Spinal cord (tissue), 10 donors: Measurements from ENCODE around the gene MAPK8IP1. TPM values are rescaled to one million over a fixed set of nuclear protein-coding genes. Genes with fewer than 3 reads are reported as not detected.
"Not testable (repeated sequence)": the region's sequence is repeated elsewhere in the genome, so short reads cannot be mapped to it uniquely, and the experiment has no call there.

Experiments used
- DNase-seq, 6 donors: peaks; one replicate each; pipeline versions ENCODE4 v3.0.0 to v3.0.0-alpha.2; 2013 to 2015; ENCODE audit warnings: low spot score in 6 of 6, low read depth in 4 of 6
- H3K27ac ChIP-seq: one replicate; pipeline ENCODE4 v1.5.1; 2013; ENCODE audit warnings: low read depth, low read length, control low read depth
- H3K27me3 ChIP-seq: one replicate; pipeline ENCODE4 v1.6.1; 2013; ENCODE audit warnings: low read length; ENCODE audit not compliant: control insufficient read depth, insufficient read depth
- H3K36me3 ChIP-seq: one replicate; pipeline ENCODE4 v1.6.1; 2013; ENCODE audit warnings: low read length; ENCODE audit not compliant: control insufficient read depth, insufficient read depth
- H3K4me1 ChIP-seq: one replicate; pipeline ENCODE4 v1.6.1; 2013; ENCODE audit warnings: low read length; ENCODE audit not compliant: control insufficient read depth, insufficient read depth
- H3K4me3 ChIP-seq: one replicate; pipeline ENCODE4 v1.5.1; 2013; ENCODE audit warnings: low read depth, low read length, control low read depth
- H3K9me3 ChIP-seq: one replicate; pipeline ENCODE4 v1.6.1; 2013; ENCODE audit warnings: low read length; ENCODE audit not compliant: control insufficient read depth, insufficient read depth
- WGBS: methylation state at CpG from one replicate; pipeline ENCODE4 v1.1.5; 2013; ENCODE audit warnings: missing lambda C conversion rate; ENCODE audit not compliant: insufficient coverage; 5-methylcytosine and 5-hydroxymethylcytosine counted together
- polyA plus RNA-seq, 2 donors: library from polyadenylated mRNA; unstranded; fragments of 120-200 nt; gene quantifications; one replicate each; pipeline ENCODE4 v1.2.1, GENCODE V29; 2013; ENCODE audit not compliant: insufficient read length in 2 of 2
- total RNA-seq, 2 donors: library from RNA; depleted of rRNA in 1 of 2; stranded (reverse); fragments of 120-200 nt in 1 of 2; fragments of >200 nt in 1 of 2; gene quantifications; one replicate each; pipeline versions ENCODE4 v1.2.3 to v1.2.4, GENCODE V29; 2013 to 2014
- donor health status: healthy.

Gene MAPK8IP1
- total and polyA plus RNA-seq, 4 donors: 77.4 to 269 (median 184) TPM

DNA sequence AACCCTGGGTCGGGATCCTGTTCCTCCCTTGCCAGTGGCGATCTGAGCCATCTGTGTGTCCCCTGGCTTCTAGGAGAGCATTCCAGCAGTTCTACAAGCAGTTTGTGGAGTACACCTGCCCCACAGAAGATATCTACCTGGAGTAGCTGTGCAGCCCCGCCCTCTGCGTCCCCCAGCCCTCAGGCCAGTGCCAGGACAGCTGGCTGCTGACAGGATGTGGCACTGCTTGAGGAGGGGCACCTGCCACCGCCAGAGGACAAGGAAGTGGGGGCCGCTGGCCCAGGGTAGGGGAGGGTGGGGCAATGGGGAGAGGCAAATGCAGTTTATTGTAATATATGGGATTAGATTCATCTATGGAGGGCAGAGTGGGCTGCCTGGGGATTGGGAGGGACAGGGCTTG lies 20.1 kb downstream of the MAPK8IP1 start:
- Histone ChIP-seq H3K4me1 (peaks cover 68% of the 10 kb centered on the region), H3K36me3 (peaks cover 94% of the 10 kb centered on the region)
- H3K27me3 ChIP-seq, H3K4me3 ChIP-seq, H3K27ac ChIP-seq, DNase-seq, H3K9me3 ChIP-seq: not testable (repeated sequence)
- 90% methylated on average over 5 of the region's 6 CpGs for WGBS

DNA sequence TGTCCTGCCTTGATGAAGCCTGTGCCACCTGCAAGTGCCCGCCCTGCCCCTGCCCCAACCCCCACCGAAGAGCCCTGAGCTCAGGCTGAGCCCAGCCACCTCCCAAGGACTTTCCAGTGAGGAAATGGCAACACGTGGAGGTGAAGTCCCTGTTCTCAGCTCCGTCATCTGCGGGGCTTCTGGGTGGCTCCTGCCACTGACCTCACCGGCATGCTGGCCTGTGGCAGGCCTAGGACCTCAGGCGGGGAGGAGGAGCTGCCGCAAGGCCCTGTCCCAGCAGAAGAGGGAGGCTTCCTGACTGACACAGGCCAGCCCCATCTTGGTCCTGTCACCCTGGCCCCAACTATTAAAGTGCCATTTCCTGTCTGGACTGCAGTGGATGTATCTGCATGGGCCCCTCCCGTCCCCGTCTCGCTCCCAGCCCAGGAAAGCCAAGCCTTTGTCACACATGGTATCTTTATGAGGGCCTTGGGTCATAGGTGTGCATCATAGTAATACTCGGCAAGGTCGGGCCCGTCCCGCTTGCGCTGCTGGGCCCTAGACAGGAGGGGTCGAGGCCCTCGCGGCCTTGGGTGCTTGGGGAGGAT lies 20.7 kb downstream of the MAPK8IP1 start:
- Histone ChIP-seq H3K9me3 (no peaks in the 10 kb centered on the region), H3K27ac (no peak overlapping the region), H3K36me3 (peaks cover 97% of the 10 kb centered on the region), H3K4me1 (peaks cover 61% of the 10 kb centered on the region), H3K27me3 (no peaks in the 10 kb centered on the region), H3K4me3 (no peak overlapping the region)
- 87% methylated on average over 19 of the region's 19 CpGs for WGBS
- DNase-seq: no peak

DNA sequence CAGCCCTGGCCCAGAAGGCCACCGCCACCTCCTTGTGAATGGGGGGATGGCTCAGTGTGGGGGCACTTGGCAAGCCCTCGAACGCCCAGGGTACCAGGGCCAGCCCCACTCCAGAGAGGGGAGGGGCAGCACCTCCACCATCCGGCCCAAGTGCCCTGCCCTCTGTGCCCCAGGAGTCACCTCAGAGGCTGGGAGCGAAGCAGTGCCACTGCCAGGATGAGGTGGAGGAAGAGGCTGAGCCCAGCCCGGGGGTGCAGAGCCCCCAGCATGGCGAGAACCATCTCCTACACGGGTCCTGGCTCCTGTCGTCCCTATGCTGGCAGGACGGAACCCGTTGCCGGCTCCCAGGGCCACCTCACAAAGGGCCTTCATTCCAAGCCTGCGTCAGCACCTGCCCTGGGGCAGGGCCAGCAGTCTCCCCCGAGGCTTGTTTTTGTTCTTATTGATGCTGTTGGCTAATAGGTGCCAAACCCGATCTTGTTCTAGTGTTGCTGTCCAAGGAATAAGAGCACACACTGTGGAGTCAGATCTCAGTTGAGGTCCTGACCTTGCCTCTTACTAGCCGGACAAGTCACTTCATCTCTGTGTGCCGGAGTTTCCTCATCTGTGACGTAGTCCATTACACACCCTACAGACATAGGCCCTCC lies 21.6 kb downstream of the MAPK8IP1 start, which contains the start of gene FREY1:
TSS of gene FREY1 (minus strand) at position 307 of the 647 bp plus-strand sequence. CDS start at position 281, 26 bp downstream.
- H3K4me1 ChIP-seq: peaks cover 52% of the 10 kb centered on the region
- DNase-seq: peak in 1 of 6 donors; percentile 24
- 54% methylated on average over 18 of the region's 18 CpGs for WGBS
- peak within 1 kb of the TSS; percentile 57 for H3K27ac ChIP-seq
- H3K9me3 ChIP-seq: no peaks in the 10 kb centered on the region
- H3K36me3 ChIP-seq: peaks cover 98% of the 10 kb centered on the region
- no peaks in the 10 kb centered on the region for H3K27me3 ChIP-seq
- H3K4me3 ChIP-seq: no peak within 1 kb of the TSS

DNA sequence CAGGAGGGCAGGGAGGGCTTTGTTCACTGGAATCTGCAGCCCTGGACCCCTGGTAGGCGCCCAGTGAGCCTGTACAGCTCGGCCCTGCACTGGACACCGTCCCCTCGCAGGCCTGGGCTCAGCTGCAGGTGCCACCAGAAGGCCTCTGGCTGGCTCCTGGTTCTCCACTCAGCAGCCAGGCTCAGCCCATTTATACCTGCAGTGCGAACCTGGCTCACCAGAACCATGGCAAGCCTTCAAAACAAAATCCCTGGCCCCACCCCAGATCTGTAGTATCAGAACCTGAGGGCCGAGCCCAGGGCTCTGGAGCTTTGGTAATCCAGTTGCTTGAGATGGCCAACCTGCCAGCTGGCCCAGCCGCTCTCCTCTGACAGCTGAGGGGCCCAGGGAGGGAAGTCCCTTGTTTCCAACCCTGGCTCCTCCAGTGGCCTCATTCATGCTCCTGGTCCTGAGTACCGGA lies 22.5 kb downstream of the MAPK8IP1 start:
- H3K36me3 ChIP-seq: peaks cover 98% of the 10 kb centered on the region
- WGBS: 66% methylated on average over 8 of the region's 8 CpGs
- H3K27me3 ChIP-seq: no peaks in the 10 kb centered on the region
- peak overlapping the region; percentile 57 for H3K27ac ChIP-seq
- H3K9me3 ChIP-seq: no peaks in the 10 kb centered on the region
- H3K4me3 ChIP-seq: no peak overlapping the region
- peaks cover 44% of the 10 kb centered on the region for H3K4me1 ChIP-seq
- peak in 2 of 6 donors; percentile 19 to 59 for DNase-seq

DNA sequence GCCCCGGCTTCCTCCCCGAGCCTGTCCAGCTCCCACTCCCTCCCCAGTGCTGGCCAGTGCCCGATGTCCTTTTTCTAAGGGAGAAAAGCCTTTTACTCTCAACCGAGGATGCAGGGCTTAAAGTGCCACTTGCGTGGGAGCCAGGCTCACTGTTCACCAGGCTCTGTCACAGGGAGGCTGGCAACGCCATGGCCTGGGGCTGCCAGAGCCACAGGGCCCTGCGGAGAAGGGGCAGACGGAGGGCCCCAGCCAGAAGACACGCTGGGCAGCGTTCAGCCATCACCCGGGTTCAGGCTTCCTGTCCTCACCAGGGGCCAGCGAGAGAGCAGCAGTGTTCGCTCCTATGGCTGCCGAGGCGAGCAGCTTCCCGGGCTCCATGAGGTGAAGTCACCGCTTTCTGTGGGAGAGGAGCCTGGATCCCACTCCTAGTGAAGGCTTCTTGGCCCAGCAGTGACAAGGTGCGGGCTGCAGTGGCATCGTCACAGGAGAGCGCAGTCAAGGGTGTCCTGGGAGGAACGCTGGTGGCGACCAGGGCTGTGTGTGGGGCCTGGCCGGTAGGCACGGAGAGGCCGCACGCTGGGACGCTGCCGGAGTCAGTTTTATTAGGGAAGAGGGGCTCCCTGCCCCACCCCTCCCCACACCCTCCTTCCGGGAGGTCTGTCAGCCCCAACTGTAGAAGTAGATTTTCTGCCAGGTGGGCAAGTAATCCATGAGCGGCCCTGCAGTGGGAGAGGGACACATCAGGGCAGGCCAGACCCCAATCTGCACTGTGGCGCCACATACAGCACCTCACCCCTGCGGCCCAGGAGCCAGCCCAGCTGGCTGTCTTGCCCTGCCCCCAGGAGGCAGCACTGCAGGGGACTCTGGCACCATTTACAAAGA lies 24.4 kb downstream of the MAPK8IP1 start:
- H3K4me1 ChIP-seq: peaks cover 31% of the 10 kb centered on the region
- no peaks in the 10 kb centered on the region for H3K9me3 ChIP-seq
- WGBS: 86% methylated on average over 24 of the region's 32 CpGs
- peaks cover 98% of the 10 kb centered on the region for H3K36me3 ChIP-seq
- H3K4me3 ChIP-seq: no peak overlapping the region
- no peak overlapping the region for H3K27ac ChIP-seq
- no peaks in the 10 kb centered on the region for H3K27me3 ChIP-seq
- no peak for DNase-seq

DNA sequence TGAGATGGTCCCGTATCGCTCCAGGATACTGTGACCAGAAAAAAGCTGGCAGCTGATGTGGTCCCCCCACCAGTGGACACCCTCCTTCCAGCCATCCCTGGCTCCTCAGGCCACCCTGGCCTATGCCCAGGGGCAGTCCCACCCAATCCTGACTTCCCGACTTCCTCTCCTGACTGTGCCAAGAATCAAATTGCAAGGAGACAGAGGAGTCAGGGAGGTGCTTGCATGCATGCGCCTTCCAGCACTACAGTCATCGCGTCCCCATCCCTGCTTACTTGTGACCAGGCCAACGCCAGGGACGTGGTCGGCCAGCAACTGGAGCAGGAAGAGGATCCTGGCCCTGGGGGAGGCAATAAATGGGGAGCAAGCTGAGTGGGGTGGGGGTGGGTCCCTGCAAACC lies 25.2 kb downstream of the MAPK8IP1 start:
- 88% methylated on average over 9 of the region's 9 CpGs for WGBS

DNA sequence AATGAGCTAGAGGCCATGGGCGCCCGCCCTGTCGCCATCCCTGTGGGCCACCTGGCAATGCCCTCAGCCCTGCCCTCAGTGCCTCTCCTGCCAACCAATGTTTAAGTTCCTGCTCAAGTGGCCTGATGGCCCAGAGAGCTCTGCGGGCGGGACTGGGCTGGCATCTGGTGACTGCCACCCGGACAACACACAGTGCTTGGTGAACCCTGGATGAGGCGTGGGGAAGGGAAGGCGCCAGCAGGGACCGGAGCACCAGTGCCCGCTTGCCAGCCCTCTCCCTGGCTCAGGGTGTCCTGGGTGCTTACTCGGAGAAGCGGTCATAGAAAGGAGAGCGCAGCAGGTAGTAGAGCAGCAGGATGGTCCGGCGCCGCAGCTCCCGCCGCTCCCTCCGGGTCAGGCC lies 28.1 kb downstream of the MAPK8IP1 start:
- H3K36me3 ChIP-seq: peaks cover 77% of the 10 kb centered on the region
- H3K4me3 ChIP-seq: no peak overlapping the region
- no peak for DNase-seq
- H3K27me3 ChIP-seq: no peaks in the 10 kb centered on the region
- peaks cover 28% of the 10 kb centered on the region for H3K4me1 ChIP-seq
- H3K27ac ChIP-seq: no peak overlapping the region
- no peaks in the 10 kb centered on the region for H3K9me3 ChIP-seq
- 96% methylated on average over 19 of the region's 19 CpGs for WGBS

More for the DNA sequence above, 25.2 kb downstream of the MAPK8IP1 start:
- no peak overlapping the region for H3K4me3 ChIP-seq
- DNase-seq: no peak
- peaks cover 31% of the 10 kb centered on the region for H3K4me1 ChIP-seq
- no peaks in the 10 kb centered on the region for H3K9me3 ChIP-seq
- H3K27me3 ChIP-seq: no peaks in the 10 kb centered on the region
- peaks cover 98% of the 10 kb centered on the region for H3K36me3 ChIP-seq
- H3K27ac ChIP-seq: no peak overlapping the region

DNA sequence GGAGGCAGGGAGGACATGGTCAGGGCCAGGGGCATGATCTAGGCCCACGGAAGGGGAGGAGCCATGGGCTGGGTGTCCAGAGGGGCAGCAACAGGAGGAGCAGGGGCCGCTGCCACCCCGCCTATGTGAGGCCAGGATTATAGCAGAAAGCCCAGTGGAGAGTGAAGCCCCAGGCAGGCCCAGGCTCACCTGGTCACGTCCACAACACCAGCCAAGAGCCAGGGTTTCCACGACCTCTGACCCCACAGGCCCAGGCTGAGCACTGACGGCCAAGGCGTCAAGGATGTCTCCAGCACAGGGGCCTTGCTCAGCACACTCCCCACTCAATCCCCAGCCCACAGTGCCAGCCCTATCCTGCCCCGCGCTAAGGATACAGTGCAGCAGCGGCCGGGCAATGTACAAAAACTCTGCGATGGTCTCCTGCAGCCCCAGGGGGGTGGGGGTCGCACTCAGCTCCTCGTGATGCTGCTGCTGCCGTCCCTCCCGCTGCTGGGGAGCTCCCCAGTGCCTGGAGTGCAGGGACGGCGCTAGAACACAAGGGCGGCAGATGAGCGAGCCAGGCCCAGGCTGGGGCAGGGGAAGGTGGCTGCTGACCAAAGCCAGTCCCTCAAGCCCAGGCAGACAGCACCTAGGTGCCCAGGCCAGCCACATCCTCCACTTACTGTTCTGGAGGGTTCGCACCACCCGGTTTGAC lies 28.6 kb downstream of the MAPK8IP1 start:
- peaks cover 26% of the 10 kb centered on the region for H3K4me1 ChIP-seq
- DNase-seq: no peak
- no peaks in the 10 kb centered on the region for H3K9me3 ChIP-seq
- peaks cover 72% of the 10 kb centered on the region for H3K36me3 ChIP-seq
- no peak overlapping the region for H3K4me3 ChIP-seq
- WGBS: 91% methylated on average over 22 of the region's 22 CpGs
- H3K27ac ChIP-seq: no peak overlapping the region
- H3K27me3 ChIP-seq: no peaks in the 10 kb centered on the region

DNA sequence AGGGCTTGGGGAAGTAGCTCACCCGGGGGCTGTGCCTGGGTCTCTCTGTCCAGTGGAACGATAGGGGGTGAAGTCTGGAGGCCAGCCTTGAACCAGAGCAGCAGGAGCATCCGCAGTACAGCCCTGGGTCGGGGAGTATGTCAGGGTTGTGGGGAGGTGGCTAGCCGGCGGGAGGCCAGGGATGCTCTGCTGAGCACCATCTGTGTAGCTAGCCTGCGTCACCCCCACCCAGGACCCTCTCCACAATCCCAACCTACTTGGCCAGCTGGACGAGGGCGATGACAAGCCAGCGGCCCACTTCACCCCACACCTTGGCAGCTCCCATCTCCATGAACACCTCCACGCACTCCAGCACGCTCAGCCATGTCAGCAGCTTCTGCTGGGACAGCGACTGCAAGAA lies 30.0 kb downstream of the MAPK8IP1 start:
- H3K4me1 ChIP-seq: peaks cover 28% of the 10 kb centered on the region
- peaks cover 58% of the 10 kb centered on the region for H3K36me3 ChIP-seq
- H3K4me3 ChIP-seq: no peak overlapping the region
- no peak overlapping the region for H3K27ac ChIP-seq
- H3K9me3 ChIP-seq: no peaks in the 10 kb centered on the region
- H3K27me3 ChIP-seq: peaks cover 2% of the 10 kb centered on the region
- 84% methylated on average over 10 of the region's 13 CpGs for WGBS
- DNase-seq: no peak
